ENCODE measurements around the gene SLC9A8.

DNA sequence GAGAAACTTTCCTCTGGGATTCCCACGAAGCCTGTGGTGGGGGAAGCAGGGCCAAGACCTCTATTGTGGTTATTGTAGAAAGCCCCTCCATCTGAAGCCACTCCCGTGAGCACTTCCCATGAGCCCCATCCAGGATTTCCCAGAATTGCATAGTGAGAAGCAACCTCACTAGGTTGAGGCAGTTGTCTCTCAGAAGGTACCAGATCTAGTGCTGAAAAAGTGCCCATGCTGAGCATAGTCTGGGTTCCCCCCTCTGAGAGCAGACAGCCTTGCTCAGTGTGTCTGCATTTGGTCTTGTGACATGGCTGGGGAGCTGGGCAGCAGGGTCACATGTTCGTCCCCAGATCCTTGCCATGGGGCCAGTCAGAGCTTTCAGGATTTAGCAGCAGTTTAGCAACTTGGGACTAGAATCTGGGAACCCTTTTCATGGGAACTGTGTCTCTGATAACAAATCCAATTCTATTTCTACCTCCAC is 38.6 kb downstream of the SLC9A8 start:
- TF ChIP-seq GATA3 (IDR thresholded peaks at IDR 0.05; ENCODE audit: low read depth, low read length) = no peak
- no peak for TF ChIP-seq GATA2 (IDR thresholded peaks at IDR 0.05; ENCODE audit: low read depth, low read length)

Measured in SH-SY5Y (cell line).